ENCODE measurements around the gene SPTLC3. TPM values are rescaled to one million over a fixed set of nuclear protein-coding genes. Genes with fewer than 3 reads are reported as not detected.
"Not testable (repeated sequence)": the region's sequence is repeated elsewhere in the genome, so short reads cannot be mapped to it uniquely, and the experiment has no call there.

SPTLC3 gene
- total RNA-seq, 2 donors from 2014 or later: 0.42 to 0.44 TPM

DNA sequence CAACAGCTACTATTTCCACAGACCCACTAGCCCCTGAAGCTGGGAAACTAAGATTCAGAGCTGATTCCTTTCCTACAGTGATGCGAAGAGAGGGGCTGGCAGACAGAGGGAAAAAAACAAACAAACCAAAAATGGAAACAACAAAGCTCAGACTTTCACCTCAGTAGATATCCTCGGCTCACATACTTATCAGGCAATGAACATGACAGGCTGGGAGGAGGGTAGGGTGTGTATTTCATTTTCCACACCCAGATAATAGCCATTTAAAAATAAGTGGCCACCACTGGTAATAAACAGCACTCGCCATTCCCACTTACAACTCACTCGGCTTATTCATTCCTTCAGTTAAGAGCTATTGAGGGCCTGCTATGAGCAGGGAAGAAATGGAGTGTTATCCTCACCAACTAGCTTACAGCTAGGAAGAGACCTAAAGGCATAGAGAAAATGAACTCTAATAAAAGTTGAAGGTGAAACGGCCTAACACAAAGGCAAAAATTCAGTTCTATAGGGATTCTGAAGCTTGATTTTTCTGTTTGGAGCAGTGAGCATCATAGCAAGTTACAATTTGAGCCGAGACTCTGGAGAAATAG lies 32.0 kb upstream of the SPTLC3 start:
- H3K9me3 ChIP-seq (ENCODE audit: control insufficient read depth, low read length, poor library complexity, severe bottlenecking): no peaks in the 10 kb centered on the region
- peaks cover 9% of the 10 kb centered on the region for H3K27me3 Mint-ChIP-seq
- ATAC-seq: no peak
- H3K27ac Mint-ChIP-seq: no peak overlapping the region
- no peaks in the 10 kb centered on the region for H3K4me1 Mint-ChIP-seq
- no peak for DNase-seq
- no peaks in the 10 kb centered on the region for H3K36me3 Mint-ChIP-seq (ENCODE audit: low read depth)
- no peak overlapping the region for H3K4me3 Mint-ChIP-seq

GRCh38 chr20:12977328-12978125 lies 31.2 kb upstream of the SPTLC3 start:
- Mint-ChIP-seq H3K4me1 (no peaks in the 10 kb centered on the region), H3K27me3 (peaks cover 9% of the 10 kb centered on the region), H3K27ac (no peak overlapping the region), H3K36me3 (ENCODE audit: low read depth) (no peaks in the 10 kb centered on the region), H3K4me3 (no peak overlapping the region)
- no peak for ATAC-seq
- no peak for DNase-seq
- H3K9me3 ChIP-seq (ENCODE audit: control insufficient read depth, low read length, poor library complexity, severe bottlenecking): no peaks in the 10 kb centered on the region

DNA sequence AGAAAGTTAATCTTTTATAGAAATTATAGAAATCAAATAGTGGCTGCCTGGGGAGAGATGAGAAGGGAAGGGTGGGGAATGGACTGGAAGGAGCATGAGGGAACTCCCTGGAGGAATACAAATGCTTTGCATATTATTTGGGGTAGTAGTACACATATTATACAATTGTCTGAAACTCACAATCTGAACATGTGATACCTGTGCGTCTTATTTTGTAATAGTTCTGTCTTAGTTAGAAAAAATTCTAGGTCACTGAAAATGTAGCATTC lies 30.7 kb upstream of the SPTLC3 start:
- H3K9me3 ChIP-seq (ENCODE audit: control insufficient read depth, low read length, poor library complexity, severe bottlenecking): no peaks in the 10 kb centered on the region
- Mint-ChIP-seq H3K36me3 (ENCODE audit: low read depth) (no peaks in the 10 kb centered on the region), H3K4me1 (no peaks in the 10 kb centered on the region), H3K4me3 (no peak overlapping the region), H3K27ac (no peak overlapping the region), H3K27me3 (peaks cover 9% of the 10 kb centered on the region)
- DNase-seq: no peak
- ATAC-seq: no peak

DNA sequence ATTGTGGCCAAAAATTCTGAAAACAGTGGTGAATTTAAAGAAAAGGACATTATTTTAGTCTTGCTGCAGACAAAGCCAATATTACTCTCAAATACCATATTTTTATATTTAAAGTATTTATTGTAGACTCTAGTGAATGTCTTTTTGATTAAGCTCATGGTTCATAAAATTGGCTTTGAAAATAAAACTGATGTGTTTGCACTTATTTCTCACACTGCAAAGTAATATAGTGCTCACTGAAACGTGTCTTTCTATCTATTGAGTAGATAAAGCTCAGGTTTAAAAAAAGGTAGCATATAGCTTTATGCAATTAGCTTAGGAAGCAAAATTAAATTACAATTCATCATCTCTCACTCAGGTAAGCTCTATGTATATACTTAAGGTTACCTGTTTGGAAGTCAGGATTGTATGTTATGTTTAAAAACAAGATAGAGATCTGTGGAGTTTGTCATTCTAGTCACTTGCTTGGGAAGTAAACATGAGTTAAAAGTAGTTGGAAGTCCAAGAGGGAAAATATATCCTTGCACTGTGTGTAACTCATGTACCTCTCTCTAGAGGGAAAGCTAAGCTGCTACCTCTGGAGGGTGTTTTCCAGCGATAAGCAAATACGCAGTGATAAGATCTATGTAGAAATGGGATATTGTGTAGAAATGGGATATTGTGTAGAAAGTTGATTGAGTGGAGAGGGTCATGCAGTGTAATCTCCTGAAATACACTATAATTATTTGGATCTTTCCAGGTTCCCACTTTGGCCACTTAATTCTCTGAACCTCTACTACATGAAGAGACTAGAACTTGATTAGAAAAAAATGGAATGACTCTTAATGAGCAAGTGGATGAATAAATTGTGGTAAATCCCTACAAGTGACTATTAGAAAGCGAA lies 29.9 kb upstream of the SPTLC3 start:
- no peak overlapping the region for H3K4me3 Mint-ChIP-seq
- no peaks in the 10 kb centered on the region for H3K4me1 Mint-ChIP-seq
- ATAC-seq: no peak
- peaks cover 9% of the 10 kb centered on the region for H3K27me3 Mint-ChIP-seq
- no peak for DNase-seq
- no peak overlapping the region for H3K27ac Mint-ChIP-seq
- no peaks in the 10 kb centered on the region for H3K36me3 Mint-ChIP-seq (ENCODE audit: low read depth)
- no peaks in the 10 kb centered on the region for H3K9me3 ChIP-seq (ENCODE audit: control insufficient read depth, low read length, poor library complexity, severe bottlenecking)

DNA sequence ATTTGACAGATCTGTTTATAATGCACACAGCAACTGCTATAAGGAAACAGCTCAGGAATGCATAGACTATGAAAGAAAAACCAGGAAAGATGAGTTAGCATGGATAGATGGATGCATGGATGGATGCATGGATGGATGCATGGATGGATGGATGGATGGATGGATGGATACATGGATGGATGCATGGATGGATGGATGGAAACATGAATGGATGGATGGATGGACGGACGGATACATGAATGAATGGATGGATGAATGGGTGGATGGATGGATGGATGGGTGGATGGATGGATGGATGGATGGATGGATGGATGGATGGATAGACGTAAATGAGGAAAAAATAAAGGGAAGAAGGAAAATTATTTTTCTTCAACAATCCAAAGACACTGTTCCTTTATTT lies 29.1 kb upstream of the SPTLC3 start:
- H3K27ac Mint-ChIP-seq; H3K4me1 Mint-ChIP-seq; H3K27me3 Mint-ChIP-seq; H3K9me3 ChIP-seq (ENCODE audit: control insufficient read depth, low read length, poor library complexity, severe bottlenecking); H3K4me3 Mint-ChIP-seq; DNase-seq; H3K36me3 Mint-ChIP-seq (ENCODE audit: low read depth); ATAC-seq: not testable (repeated sequence)

- DNase-seq (no peak), ATAC-seq (no peak)
- peaks cover 4% of the 10 kb centered on the region for H3K27me3 Mint-ChIP-seq
- H3K9me3 ChIP-seq (ENCODE audit: control insufficient read depth, low read length, poor library complexity, severe bottlenecking): no peaks in the 10 kb centered on the region
- no peaks in the 10 kb centered on the region for H3K36me3 Mint-ChIP-seq (ENCODE audit: low read depth)
- H3K27ac Mint-ChIP-seq: no peak overlapping the region
- no peak overlapping the region for H3K4me3 Mint-ChIP-seq
- no peaks in the 10 kb centered on the region for H3K4me1 Mint-ChIP-seq
Measured at GRCh38 chr20:12982098-12982497, 26.7 kb upstream of the SPTLC3 start.

DNA sequence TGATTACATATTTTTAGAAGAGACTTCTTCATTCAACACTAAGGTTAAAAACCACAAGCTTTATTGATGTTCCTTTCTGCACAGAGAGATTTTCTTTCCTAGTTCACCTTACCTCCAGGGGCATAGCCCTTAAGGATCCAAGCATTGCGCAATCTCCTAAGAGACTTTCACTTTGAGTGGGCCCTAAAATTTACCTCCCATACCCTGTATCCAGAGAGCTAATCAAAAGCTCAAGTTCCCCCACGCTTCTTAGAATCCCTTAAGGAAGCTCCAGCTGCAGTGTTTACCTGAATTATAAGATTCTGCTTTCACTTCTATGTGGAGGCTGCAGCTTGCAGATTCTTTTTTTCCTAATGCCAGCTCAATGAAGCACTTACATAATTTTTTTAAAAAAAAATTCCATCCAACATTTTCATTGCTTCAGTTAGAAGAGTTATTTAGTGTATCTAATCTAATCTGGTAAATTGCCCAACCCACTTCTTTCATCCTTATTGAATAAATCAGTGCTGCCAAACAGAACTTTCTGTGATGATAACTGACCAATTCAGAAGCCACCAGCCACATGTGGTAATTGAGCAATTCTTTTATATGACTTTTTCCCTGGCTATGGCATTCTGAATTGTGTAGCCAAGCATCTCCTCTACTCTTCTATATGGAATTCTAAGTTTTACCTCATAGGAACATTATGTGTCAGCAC lies 24.6 kb upstream of the SPTLC3 start:
- no peaks in the 10 kb centered on the region for H3K36me3 Mint-ChIP-seq (ENCODE audit: low read depth)
- no peaks in the 10 kb centered on the region for H3K9me3 ChIP-seq (ENCODE audit: control insufficient read depth, low read length, poor library complexity, severe bottlenecking)
- no peak overlapping the region for H3K4me3 Mint-ChIP-seq
- H3K4me1 Mint-ChIP-seq: no peaks in the 10 kb centered on the region
- no peak overlapping the region for H3K27ac Mint-ChIP-seq
- DNase-seq (no peak), ATAC-seq (no peak)
- H3K27me3 Mint-ChIP-seq: peaks cover 8% of the 10 kb centered on the region

GRCh38 chr20:12984863-12985262 lies 23.9 kb upstream of the SPTLC3 start:
- no peak for ATAC-seq
- H3K27ac Mint-ChIP-seq: no peak overlapping the region

GRCh38 chr20:12987261-12987660 lies 21.5 kb upstream of the SPTLC3 start:
- Mint-ChIP-seq H3K36me3 (ENCODE audit: low read depth) (no peaks in the 10 kb centered on the region), H3K4me1 (no peaks in the 10 kb centered on the region), H3K4me3 (no peak overlapping the region), H3K27me3 (peaks cover 8% of the 10 kb centered on the region), H3K27ac (no peak overlapping the region)
- DNase-seq (no peak), ATAC-seq (no peak)
- no peaks in the 10 kb centered on the region for H3K9me3 ChIP-seq (ENCODE audit: control insufficient read depth, low read length, poor library complexity, severe bottlenecking)

More at GRCh38 chr20:12984863-12985262, 23.9 kb upstream of the SPTLC3 start:
- Mint-ChIP-seq H3K27me3 (peaks cover 8% of the 10 kb centered on the region), H3K4me1 (no peaks in the 10 kb centered on the region), H3K36me3 (ENCODE audit: low read depth) (no peaks in the 10 kb centered on the region), H3K4me3 (no peak overlapping the region)
- H3K9me3 ChIP-seq (ENCODE audit: control insufficient read depth, low read length, poor library complexity, severe bottlenecking): no peaks in the 10 kb centered on the region
- DNase-seq: no peak

GRCh38 chr20:12989586-12990115 lies 19.1 kb upstream of the SPTLC3 start:
- H3K27ac Mint-ChIP-seq: no peak overlapping the region
- H3K4me3 Mint-ChIP-seq: no peak overlapping the region
- peaks cover 8% of the 10 kb centered on the region for H3K27me3 Mint-ChIP-seq
- no peaks in the 10 kb centered on the region for H3K4me1 Mint-ChIP-seq
- H3K9me3 ChIP-seq (ENCODE audit: control insufficient read depth, low read length, poor library complexity, severe bottlenecking): no peaks in the 10 kb centered on the region
- no peak for ATAC-seq
- no peak for DNase-seq
- no peaks in the 10 kb centered on the region for H3K36me3 Mint-ChIP-seq (ENCODE audit: low read depth)

GRCh38 chr20:12997128-12997655 lies 11.6 kb upstream of the SPTLC3 start:
- H3K27ac Mint-ChIP-seq: no peak overlapping the region
- no peak for ATAC-seq
- no peak overlapping the region for H3K4me3 Mint-ChIP-seq
- H3K36me3 Mint-ChIP-seq (ENCODE audit: low read depth): no peaks in the 10 kb centered on the region
- H3K27me3 Mint-ChIP-seq: peaks cover 4% of the 10 kb centered on the region
- H3K9me3 ChIP-seq (ENCODE audit: control insufficient read depth, low read length, poor library complexity, severe bottlenecking): no peaks in the 10 kb centered on the region
- no peak for DNase-seq
- H3K4me1 Mint-ChIP-seq: no peaks in the 10 kb centered on the region

DNA sequence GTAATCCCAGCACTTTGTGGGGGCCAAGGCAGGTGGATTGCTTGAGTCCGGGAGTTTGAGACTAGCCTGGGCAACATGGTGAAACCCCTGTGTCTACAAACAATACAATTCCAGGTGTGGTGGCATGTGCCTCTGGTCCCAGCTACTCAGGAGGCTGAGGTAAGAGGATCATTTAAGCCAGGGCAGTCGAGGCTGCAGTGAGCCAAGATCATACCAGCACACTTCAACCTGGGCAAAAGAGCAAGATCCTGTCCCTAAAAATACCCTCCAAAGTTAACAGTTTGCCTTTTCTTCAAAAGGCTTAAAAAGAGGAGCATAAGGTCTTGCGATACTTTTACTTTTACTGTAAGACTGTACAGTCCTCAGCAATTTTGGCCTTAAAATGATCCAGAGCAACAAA lies 10.7 kb upstream of the SPTLC3 start:
- DNase-seq: no peak
- H3K27ac Mint-ChIP-seq: no peak overlapping the region
- H3K4me3 Mint-ChIP-seq: no peak overlapping the region
- no peak for ATAC-seq
- no peaks in the 10 kb centered on the region for H3K9me3 ChIP-seq (ENCODE audit: control insufficient read depth, low read length, poor library complexity, severe bottlenecking)
- peaks cover 4% of the 10 kb centered on the region for H3K27me3 Mint-ChIP-seq
- H3K36me3 Mint-ChIP-seq (ENCODE audit: low read depth): no peaks in the 10 kb centered on the region
- H3K4me1 Mint-ChIP-seq: no peaks in the 10 kb centered on the region

DNA sequence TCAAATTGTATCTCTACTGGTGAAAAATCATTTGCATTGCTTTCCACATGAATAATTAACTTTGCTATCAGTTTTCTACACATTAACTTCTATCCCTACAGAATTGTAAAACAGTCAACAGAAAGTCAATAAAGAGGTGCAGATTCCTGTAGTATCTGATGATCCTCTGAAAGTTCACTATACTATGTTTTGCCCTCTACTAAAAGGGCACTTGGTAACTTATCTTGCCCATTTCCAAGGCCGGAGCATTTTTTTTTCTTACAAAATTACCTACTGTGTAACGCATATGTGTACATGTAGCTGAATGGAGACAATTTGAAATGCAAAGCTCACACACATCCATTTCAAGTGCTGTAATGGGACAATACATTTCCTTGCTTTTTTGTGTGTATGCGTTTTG lies 9.6 kb upstream of the SPTLC3 start:
- no peaks in the 10 kb centered on the region for H3K4me1 Mint-ChIP-seq
- peaks cover 4% of the 10 kb centered on the region for H3K27me3 Mint-ChIP-seq
- DNase-seq: no peak
- H3K36me3 Mint-ChIP-seq (ENCODE audit: low read depth): no peaks in the 10 kb centered on the region
- no peak for ATAC-seq
- no peaks in the 10 kb centered on the region for H3K9me3 ChIP-seq (ENCODE audit: control insufficient read depth, low read length, poor library complexity, severe bottlenecking)
- no peak overlapping the region for H3K4me3 Mint-ChIP-seq
- no peak overlapping the region for H3K27ac Mint-ChIP-seq
